ENCODE results near the gene NSF.

Gene NSF

GRCh38 chr17:46770439-46770817 lies 180.0 kb downstream of the NSF start:
- H3K27ac Mint-ChIP-seq, result no peak overlapping the region
- peaks cover 23% of the 10 kb centered on the region for H3K4me1 Mint-ChIP-seq
- H3K4me3 Mint-ChIP-seq, result peak overlapping the region; percentile 61
- no peak for ATAC-seq
- no peaks in the 10 kb centered on the region for H3K27me3 Mint-ChIP-seq
- no peaks in the 10 kb centered on the region for H3K36me3 Mint-ChIP-seq
- H3K9me3 Mint-ChIP-seq, result no peaks in the 10 kb centered on the region

- H3K4me1 Mint-ChIP-seq, result peaks cover 23% of the 10 kb centered on the region
- no peaks in the 10 kb centered on the region for H3K27me3 Mint-ChIP-seq
- H3K9me3 Mint-ChIP-seq, result no peaks in the 10 kb centered on the region
- H3K4me3 Mint-ChIP-seq, result peak overlapping the region; percentile 61
- ATAC-seq, result peak; percentile 55
- no peak overlapping the region for H3K27ac Mint-ChIP-seq
- H3K36me3 Mint-ChIP-seq, result no peaks in the 10 kb centered on the region
These were observed 180.5 kb downstream of the NSF start for GRCh38 chr17:46770818-46771560.

- Mint-ChIP-seq H3K4me3 (peak overlapping the region; percentile 74), H3K27me3 (peaks cover 7% of the 10 kb centered on the region), H3K9me3 (no peaks in the 10 kb centered on the region), H3K27ac (no peak overlapping the region), H3K4me1 (peaks cover 26% of the 10 kb centered on the region), H3K36me3 (no peaks in the 10 kb centered on the region)
- peak; percentile 38 for ATAC-seq
These were observed 181.3 kb downstream of the NSF start for GRCh38 chr17:46771561-46772474.

- Mint-ChIP-seq H3K27ac (no peak overlapping the region), H3K27me3 (peaks cover 14% of the 10 kb centered on the region), H3K4me1 (peaks cover 30% of the 10 kb centered on the region)
These were observed 182.2 kb downstream of the NSF start for GRCh38 chr17:46772475-46773220.

GRCh38 chr17:46773221-46773605 lies 182.7 kb downstream of the NSF start:
- no peaks in the 10 kb centered on the region for H3K36me3 Mint-ChIP-seq
- no peak for ATAC-seq
- H3K27ac Mint-ChIP-seq, result no peak overlapping the region
- peaks cover 19% of the 10 kb centered on the region for H3K27me3 Mint-ChIP-seq
- H3K4me3 Mint-ChIP-seq, result no peak overlapping the region
- H3K4me1 Mint-ChIP-seq, result peaks cover 30% of the 10 kb centered on the region
- H3K9me3 Mint-ChIP-seq, result no peaks in the 10 kb centered on the region

More at GRCh38 chr17:46772475-46773220, 182.2 kb downstream of the NSF start:
- H3K4me3 Mint-ChIP-seq, result peak overlapping the region; percentile 74
- no peak for ATAC-seq
- H3K36me3 Mint-ChIP-seq, result no peaks in the 10 kb centered on the region
- H3K9me3 Mint-ChIP-seq, result no peaks in the 10 kb centered on the region

- no peak overlapping the region for H3K27ac Mint-ChIP-seq
- H3K27me3 Mint-ChIP-seq, result peaks cover 24% of the 10 kb centered on the region
- H3K9me3 Mint-ChIP-seq, result no peaks in the 10 kb centered on the region
- H3K4me3 Mint-ChIP-seq, result no peak overlapping the region
- no peak for ATAC-seq
- H3K36me3 Mint-ChIP-seq, result no peaks in the 10 kb centered on the region
- peaks cover 30% of the 10 kb centered on the region for H3K4me1 Mint-ChIP-seq
These were observed 183.2 kb downstream of the NSF start for GRCh38 chr17:46773676-46774075.

- no peaks in the 10 kb centered on the region for H3K9me3 Mint-ChIP-seq
These were observed 183.8 kb downstream of the NSF start for GRCh38 chr17:46774108-46774737.

GRCh38 chr17:46776298-46777005 lies 186.0 kb downstream of the NSF start:
- Mint-ChIP-seq H3K27me3 (peaks cover 28% of the 10 kb centered on the region), H3K4me3 (no peak overlapping the region), H3K27ac (no peak overlapping the region), H3K4me1 (peaks cover 32% of the 10 kb centered on the region), H3K9me3 (no peaks in the 10 kb centered on the region), H3K36me3 (no peaks in the 10 kb centered on the region)
- ATAC-seq, result no peak

More at GRCh38 chr17:46774108-46774737, 183.8 kb downstream of the NSF start:
- Mint-ChIP-seq H3K27ac (no peak overlapping the region), H3K4me1 (peaks cover 30% of the 10 kb centered on the region), H3K36me3 (no peaks in the 10 kb centered on the region), H3K27me3 (peaks cover 28% of the 10 kb centered on the region), H3K4me3 (no peak overlapping the region)
- no peak for ATAC-seq

GRCh38 chr17:46777943-46778915 lies 187.8 kb downstream of the NSF start:
- H3K27me3 Mint-ChIP-seq, result peaks cover 29% of the 10 kb centered on the region
- peaks cover 27% of the 10 kb centered on the region for H3K4me1 Mint-ChIP-seq
- no peak overlapping the region for H3K4me3 Mint-ChIP-seq
- H3K9me3 Mint-ChIP-seq, result no peaks in the 10 kb centered on the region
- H3K36me3 Mint-ChIP-seq, result no peaks in the 10 kb centered on the region
- H3K27ac Mint-ChIP-seq, result no peak overlapping the region
- no peak for ATAC-seq

- no peak for ATAC-seq
- Mint-ChIP-seq H3K27ac (no peak overlapping the region), H3K9me3 (no peaks in the 10 kb centered on the region), H3K36me3 (no peaks in the 10 kb centered on the region), H3K27me3 (peaks cover 40% of the 10 kb centered on the region), H3K4me1 (peaks cover 27% of the 10 kb centered on the region), H3K4me3 (no peak overlapping the region)
These were observed 189.5 kb downstream of the NSF start for GRCh38 chr17:46780003-46780373.

- Mint-ChIP-seq H3K4me3 (no peak overlapping the region), H3K36me3 (no peaks in the 10 kb centered on the region), H3K27ac (peak overlapping the region; percentile 68), H3K9me3 (no peaks in the 10 kb centered on the region), H3K27me3 (peaks cover 28% of the 10 kb centered on the region), H3K4me1 (peaks cover 19% of the 10 kb centered on the region)
- no peak for ATAC-seq
These were observed 191.9 kb downstream of the NSF start for GRCh38 chr17:46782250-46782953.

- Mint-ChIP-seq H3K36me3 (no peaks in the 10 kb centered on the region), H3K9me3 (no peaks in the 10 kb centered on the region), H3K27ac (no peak overlapping the region), H3K4me3 (no peak overlapping the region), H3K4me1 (peaks cover 19% of the 10 kb centered on the region), H3K27me3 (peaks cover 22% of the 10 kb centered on the region)
- ATAC-seq, result no peak
These were observed 192.6 kb downstream of the NSF start for GRCh38 chr17:46783031-46783593.

GRCh38 chr17:46785696-46786095 lies 195.2 kb downstream of the NSF start:
- Mint-ChIP-seq H3K9me3 (peaks cover 3% of the 10 kb centered on the region), H3K27me3 (peaks cover 32% of the 10 kb centered on the region), H3K36me3 (no peaks in the 10 kb centered on the region), H3K4me3 (no peak overlapping the region), H3K27ac (no peak overlapping the region), H3K4me1 (peaks cover 17% of the 10 kb centered on the region)
- no peak for ATAC-seq

Data from stimulated activated memory B cell treated with anti-CD40 and anti-IgM and Interleukin-4, amounts not matched to agents 10 μg/mL and 1 μg/mL and 100 μg/mL, for 72 hours (primary cell).